HG03097 (cell line): Measurements from ENCODE around the gene ZBTB7C.

ENCODE experiments used
- ATAC-seq: cut with Tn5 transposase; IDR thresholded peaks from one replicate; pipeline ENCODE4 v1.9.1; 2021; ENCODE audit not compliant: unreplicated experiment, low FRiP score

The ZBTB7C gene

DNA sequence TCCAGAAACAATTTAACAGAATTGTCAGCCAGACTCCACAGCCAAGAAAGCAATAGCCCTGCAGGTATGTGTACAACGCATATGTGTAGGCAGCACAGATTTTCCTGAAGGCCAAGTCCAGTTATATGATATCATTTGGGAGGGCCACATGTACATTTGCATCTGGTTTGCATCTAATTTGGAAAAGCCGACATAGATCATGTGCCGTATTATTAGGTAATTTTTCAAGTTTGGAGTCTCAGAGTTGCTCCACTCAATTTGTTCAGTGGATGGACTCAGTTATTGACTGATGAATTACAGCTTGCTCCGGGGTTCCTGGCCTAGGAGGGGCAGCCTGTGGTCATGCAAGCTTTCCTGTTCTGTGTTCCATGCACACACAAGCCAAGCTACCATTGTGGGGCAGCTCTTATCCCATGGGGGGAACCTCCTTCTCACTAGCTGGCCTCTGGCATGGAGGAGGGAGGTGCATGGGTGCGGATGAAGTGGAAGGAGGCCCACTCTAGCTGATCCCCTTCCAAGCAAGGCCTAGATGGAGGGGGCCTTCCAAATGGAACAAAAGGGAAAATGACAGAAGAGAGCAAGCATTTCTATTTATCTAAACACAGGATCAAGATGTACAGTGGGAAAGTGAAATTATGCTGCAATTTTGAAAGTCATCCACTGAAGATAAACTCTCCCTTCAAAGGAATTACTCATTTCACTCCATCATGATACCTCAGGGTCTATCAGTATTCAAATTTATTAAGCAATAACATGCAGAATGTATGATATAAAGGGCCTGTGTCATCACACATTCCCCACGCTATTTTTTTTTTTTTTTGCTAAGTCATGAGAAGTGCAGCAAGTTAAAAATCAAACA, 276.2 kb downstream of the ZBTB7C start:
- ATAC-seq = no peak

DNA sequence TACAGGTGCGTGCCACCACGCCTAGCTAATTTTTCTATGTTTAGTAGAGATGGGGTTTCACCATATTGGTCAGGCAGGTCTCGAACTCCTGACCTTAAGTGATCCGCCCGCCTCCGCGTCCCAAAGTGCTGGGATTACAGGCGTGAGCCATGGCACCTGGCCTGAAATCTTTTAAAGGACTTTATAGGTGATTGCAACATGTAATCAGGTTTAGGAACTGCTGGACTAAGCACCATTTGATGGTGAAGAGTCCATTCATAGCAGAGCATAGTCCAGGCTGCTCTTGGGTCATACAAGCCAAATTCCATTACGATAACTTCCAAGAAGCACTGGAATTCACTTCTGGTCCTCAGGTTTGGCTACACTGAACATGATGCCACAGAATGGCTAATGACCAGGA, 278.1 kb downstream of the ZBTB7C start:
- no peak for ATAC-seq

DNA sequence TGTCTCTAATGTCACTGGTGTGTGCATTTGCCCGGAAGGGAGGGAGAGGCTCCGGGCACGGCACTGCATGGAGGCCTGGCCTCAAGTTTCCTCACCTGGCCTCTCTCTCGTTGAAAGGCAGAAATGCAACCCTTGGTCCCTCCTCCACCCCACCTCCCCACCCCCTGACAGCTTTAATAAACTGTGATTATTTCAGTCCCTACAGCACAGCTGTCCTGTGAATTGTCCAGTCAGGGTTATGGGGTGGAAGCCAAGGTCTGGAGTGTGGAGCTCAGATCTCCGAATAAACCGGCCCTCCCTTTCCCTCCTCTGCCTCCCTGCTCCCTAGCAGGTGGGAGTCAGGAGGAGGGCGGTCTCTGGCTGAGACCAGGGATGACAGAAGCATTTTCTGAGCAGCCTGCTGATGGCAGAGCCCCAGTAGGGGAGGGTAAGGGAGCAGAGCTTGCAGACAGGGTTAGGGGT, 279.5 kb downstream of the ZBTB7C start:
- ATAC-seq = no peak

DNA sequence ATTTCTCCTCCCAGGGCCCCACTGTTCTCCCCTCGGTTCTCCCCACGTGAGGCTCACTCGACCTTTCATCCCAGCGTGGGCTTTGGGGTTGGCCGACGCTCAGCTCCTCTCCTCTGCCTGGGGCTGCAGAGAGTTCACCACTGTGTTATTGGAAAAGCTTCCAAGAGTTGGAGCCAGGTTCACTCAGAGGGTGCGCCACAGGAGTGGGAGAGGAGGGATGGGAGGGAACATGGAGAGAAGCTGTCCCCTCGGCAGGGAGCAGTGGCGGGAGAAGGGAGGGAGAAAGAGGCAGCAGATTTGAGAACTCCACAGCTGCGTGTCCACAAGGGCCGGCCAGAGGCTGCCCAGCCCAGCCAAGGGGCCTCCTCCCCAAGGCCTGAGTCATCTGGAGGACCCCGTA, 281.6 kb downstream of the ZBTB7C start:
- ATAC-seq = no peak

DNA sequence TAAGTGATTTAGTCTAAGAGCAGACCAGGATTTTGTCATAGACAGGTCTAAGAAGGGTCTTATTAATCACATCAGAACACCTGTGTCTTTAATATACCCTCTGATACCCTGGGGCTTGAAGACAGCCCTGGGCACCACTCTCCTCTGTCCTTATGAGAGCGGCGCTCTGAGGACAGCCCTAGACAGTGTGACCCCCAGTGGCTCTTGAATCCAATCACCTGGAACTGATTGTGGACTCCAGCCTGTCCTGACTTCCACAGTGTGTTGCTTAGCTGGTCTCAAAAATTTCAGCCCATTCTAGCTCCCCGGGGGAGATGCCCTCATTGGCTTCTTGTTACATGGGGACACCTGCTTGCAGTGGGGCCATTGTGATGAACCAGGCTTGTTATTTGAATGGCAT, 282.9 kb downstream of the ZBTB7C start:
- no peak for ATAC-seq

DNA sequence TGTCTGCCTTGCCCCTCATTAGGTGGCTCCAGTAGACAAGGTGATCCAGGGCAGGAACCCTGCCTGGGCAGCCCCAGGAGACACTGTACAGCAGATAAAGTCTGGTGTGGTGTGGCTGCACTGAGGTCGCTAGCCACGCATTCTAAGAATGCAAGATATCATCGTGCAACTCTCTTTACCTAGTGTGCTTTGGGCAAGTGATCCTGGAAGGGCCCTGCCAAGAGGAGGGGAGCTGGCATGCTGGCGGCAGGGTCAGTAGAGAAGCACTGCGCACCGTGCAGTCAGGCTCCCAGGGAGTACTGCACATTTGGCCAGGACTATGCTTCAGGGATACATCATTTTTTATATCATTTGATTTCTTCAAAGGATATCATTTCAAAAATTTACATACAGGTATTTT, 283.5 kb downstream of the ZBTB7C start:
- ATAC-seq = no peak

DNA sequence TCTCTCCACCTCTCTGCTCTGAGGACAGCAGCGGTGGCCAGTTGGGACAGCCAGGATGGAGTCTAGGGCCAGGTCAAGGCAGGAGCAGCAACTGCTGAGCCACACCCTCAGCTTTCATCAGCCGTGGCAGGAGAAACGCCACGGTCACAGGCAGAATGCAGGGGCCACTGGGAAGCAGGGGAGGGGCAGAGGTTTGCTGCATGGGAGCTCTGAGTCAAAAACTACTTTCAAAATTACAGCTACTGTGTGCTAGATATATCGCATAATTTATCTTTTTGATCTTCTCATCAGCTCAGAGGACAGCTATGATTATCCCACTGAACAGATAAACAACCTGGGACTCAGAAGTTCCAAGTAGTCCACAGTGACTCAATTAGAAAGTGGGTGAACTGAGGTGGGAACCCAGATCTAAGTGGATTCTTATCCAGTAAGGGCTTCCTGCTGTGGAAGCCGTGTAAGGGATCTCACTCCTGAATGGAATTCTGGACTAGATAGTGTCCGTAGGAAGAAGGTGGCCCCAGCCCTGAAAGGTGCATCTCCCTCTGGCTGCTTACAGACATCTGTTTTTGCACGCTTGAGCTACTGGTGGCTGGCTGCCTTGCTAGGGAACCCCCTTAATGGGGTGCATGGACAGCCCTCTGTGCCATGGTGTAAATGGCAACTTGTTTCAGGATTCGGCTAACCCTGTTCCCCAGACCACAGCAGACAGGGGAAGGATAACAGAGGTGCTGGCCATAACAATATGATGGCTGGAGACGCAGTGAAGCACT, 284.1 kb downstream of the ZBTB7C start:
- ATAC-seq = no peak

DNA sequence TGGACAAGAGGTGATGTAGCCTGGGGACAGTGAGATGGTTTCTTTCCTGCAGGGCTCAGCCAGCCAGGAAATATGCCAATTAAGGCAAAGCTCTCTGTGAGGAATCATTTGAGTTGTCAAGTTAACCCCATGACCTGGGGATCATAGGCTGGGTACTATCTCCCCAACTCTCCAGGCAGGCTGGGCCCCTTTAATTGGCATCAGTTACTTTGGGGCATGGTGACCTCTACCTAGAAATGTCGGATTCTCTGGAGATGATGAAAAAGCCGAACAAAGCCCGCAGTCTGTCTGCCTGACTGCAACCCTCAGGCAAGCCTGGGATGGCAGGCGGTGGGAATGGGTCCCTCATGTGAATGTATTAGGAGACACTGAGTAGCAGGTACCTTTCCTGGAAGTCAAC, 285.2 kb downstream of the ZBTB7C start:
- ATAC-seq = no peak

DNA sequence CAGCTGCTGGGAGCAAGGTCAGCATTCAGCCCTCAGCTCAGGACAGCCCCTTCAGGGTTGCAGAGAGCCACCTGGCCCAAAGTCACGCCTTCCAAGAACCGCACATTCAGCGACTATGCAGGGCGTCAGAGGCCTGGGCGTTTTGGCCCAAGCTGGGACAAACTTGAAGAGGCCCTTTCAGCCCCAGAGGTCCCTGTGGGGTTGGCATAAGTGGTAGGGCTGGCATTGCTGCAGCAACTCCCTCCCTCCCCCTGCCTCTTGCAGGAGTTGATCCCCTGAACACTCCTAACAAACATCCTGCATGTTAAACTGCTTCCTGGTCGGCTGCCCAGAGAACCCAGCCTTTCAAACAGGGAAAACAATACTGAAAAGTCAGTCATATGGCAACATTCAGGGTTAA, 285.9 kb downstream of the ZBTB7C start:
- ATAC-seq = no peak

DNA sequence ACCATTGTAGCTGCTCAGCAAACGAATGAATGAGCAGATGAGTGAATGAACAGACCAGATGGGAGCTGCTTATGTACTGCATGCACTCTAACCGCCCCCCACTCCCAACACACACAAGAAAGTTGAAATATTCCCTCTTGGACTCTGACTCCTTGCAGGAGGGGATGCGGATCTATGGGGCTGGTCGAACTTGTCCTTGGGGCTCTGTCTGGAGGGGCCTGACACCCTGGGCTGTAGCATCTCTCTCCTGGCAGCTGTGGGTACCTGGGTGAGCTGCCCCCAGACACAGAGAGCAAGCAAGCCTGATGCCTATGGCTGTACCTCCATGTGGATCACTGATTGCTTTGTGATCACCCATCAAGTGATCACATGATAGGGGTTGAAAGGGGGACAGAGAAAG, 286.4 kb downstream of the ZBTB7C start:
- ATAC-seq = no peak

DNA sequence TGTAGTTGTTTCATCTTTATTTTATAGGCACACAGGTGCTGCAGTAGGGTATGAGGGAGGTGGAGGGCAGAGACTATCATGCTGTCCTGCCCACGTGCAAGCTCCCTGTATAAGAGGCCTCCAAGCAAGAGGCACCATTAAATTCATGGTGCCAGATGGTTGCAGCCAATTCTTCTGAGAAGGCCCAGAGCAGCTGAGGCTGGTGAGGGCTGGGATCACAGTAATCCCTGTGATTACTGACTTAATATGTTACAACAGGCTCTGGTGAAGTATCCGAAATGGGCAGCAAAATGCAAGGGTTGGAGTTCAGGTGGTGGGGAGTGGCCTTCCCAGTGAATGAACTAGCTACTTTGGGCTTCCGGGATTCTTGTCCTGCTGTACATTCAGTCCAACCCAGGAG, 286.8 kb downstream of the ZBTB7C start:
- ATAC-seq = no peak

DNA sequence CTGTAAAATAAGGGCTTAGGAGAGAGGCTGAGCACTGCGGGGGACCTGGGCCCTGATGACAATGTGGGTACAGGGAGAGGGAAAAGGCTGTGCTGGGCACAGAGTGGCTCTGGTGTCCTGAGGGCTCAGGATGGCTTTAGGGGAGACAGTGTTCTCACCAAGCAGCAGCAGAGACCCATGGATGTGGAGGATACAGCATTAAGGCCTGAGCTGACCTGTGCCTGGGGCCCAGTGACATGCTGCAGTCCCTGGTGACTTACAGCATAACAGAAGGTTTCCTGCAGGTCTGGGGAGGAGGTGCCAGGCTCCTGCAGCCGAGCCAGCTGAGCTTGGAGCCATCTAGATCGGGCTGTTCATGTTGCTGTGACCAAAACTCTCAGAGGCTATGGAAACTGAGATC, 287.4 kb downstream of the ZBTB7C start:
- no peak for ATAC-seq

DNA sequence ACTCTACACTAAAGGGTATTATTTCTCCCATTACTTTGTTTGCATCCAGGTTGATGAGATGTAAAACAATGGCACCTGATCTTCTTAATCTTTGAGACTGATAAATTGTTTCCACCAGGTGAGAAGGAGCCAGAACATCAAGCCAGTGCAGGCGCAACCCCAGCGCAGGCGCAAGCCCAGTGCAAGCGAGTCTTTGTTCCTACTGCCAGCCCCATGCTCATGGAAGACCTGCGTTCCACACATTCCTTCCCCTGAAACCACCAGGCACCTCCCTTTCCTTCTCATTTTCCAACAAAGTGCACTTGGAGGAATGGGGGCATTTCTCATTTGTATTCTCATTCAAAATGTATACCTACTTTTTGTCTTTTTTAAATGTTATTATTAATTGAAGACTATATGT, 290.0 kb downstream of the ZBTB7C start:
- ATAC-seq = no peak

DNA sequence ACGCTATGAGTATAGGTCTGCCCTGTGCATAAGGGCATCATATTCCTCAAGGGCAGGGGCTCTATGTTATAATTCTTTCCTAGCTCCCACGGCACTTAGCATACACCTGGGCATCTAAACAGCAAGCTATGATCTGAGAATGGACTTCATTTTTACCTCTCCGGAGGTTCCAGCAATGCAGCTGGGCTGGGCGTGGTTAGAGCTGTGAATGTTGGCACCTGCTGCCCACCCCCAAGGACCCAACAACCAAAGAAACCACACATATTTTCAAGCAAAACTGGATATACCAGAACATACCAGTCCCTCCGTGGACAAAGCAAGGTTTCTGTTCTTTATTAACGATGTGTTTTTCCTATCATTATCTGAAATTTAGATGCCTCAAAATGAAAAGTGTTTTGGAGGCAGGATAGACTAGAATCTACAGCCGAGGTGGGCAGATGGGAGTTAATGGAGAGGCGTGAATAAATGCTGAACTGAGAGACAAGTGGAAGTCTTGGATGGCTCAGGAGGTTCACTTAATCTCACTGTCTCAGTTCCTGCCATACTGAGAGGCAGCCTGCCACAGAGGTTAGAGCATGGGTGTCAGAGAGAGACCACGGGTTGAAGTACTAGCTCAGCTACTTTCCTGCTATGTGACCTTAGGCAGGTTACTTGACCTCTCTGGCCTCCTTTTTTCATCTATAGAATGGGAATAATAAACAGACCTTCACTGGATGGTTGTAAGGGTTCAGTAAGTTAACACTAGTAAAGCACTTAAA, 292.1 kb downstream of the ZBTB7C start:
- ATAC-seq = no peak

DNA sequence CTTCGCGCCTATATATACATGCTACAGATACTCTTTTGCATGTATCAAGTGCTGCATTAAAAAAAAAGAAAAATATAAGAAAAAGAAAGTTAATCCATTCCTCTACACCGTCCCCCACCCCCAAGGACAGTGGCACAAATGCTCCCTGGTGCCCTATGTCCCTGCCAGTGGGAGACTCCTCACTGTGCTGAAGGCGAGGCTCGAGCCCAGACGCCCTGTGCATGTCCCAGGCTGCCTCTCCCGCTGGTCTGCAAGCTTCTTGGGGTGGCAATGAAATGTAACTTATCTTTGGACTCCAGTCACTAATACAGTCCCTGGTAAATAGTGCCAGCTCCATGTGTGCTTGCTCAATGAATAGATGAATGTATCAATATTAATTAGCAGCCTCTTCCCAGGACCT, 293.2 kb downstream of the ZBTB7C start:
- no peak for ATAC-seq

DNA sequence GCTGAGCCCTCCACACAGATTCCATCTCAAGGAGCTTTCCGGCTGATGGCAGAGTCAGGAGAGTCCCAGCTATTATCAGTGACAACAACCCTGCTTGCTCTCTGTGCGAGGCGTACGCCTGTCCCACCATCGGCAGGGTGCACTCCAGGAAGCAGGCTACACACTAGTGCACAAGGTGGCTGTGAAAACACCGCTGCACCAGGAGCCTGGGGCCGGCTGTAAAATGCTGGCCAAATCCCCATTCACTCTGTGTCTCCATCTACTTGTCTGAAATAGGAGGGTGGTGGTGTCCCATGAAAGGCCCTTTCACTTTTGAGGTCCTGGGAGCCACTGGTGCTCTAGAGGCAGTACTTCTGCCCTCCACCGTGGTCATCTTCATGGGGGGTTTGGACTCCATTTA, 295.5 kb downstream of the ZBTB7C start:
- ATAC-seq = no peak

DNA sequence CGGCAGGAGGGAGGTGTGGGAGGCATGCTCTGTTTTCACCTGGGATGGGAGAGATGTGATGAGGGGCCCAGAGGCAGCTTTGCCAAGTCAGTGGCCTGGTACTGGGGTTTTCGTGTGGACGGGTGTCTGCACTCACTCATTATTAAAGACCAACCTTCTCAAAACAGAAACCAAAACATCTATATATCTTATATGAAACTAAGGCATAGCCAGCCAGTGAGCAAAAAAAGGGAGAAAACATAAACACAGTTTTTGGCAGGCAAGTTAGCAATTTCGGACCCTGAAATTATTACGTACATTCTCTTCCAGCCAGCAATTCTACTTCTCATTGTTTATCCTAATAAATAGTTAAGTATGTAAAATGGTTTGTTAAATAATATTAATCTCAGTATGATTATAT, 297.6 kb downstream of the ZBTB7C start:
- ATAC-seq = no peak

DNA sequence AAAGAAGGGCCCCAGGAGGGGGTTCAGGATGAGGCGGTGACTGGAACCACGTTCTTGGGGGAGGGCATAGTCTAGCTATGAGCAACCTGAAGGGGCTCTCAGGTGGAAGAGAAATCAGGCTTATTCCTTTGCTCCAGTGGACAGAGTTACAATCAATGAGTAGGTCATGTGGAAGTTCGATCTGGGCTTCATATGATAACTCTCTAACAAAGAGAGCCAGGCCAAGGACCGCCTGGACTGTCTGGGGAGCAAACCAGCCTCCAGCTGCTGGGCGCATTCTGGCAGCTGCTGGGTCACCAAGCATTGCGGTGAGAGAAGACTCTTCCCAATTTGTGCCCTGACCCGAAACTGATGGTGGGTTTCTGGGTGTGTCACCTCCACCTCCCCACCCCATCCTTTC, 298.4 kb downstream of the ZBTB7C start:
- no peak for ATAC-seq

DNA sequence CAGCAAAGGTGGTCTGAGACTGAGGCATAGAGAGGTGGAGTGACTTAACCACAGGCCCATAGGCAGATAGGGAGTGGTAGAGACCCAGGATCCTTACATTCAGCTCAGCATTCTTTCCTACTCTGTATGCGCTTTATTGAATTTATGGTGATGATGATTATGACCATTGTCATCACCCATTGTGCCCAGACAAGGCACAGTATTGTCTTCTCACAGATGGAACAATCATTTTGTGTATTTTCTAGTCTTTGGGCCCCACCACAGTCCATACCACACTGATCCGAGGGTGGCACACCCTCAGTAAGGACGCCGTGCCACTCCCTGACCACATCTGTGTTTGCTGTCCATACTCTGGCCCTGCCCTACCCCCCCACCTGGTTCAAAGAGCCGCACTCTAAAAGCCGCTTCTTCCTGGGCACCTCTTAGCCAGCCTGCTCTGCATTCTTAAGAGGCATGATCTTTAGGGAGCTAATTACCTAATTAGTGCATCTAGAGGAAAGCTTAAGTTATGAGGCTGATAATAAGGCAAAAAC, 299.2 kb downstream of the ZBTB7C start:
- no peak for ATAC-seq

DNA sequence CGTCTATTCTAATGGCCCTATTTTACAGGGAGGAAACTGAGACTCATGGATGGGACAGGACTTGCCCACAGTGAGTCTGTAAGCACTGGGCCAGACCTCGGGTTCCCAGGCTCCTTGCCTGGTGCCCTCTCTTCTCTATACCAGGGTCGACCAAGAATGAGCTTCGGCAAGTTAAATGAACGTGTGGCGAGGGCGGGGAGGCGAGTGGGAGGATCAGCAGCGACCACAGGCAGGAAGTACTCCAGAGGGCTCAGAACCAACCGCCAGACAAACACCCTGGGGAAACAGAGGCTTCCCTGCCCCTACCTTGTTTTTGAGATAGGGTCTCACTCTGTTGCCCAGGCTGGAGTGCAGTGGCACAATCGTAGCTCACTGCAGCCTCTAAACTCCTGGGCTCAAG, 301.0 kb downstream of the ZBTB7C start:
- no peak for ATAC-seq
